GM21717 (cell line): ENCODE data around the gene AQP11.
"Not testable (repeated sequence)": the region's sequence is repeated elsewhere in the genome, so short reads cannot be mapped to it uniquely, and the experiment has no call there.

ENCODE experiments used
- ATAC-seq: cut with Tn5 transposase; IDR thresholded peaks from one replicate; pipeline ENCODE4 v1.9.1; 2021; ENCODE audit warnings: mild to moderate bottlenecking, moderate library complexity; ENCODE audit not compliant: unreplicated experiment

AQP11 gene

DNA sequence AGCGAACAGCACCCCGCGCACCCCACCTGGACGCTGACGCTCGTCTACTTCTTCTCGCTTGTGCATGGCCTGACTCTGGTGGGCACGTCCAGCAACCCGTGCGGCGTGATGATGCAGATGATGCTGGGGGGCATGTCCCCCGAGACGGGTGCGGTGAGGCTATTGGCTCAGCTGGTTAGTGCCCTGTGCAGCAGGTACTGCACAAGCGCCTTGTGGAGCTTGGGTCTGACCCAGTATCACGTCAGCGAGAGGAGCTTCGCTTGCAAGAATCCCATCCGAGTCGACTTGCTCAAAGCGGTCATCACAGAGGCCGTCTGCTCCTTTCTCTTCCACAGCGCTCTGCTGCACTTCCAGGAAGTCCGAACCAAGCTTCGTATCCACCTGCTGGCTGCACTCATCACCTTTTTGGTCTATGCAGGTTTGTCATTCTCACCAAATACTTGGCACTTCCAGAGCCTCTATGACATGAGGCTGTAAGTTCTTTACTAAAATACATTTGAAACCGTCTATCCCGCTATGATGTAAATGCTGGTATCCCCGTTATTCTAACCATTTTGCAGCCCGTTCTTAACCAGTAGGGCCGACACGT, 535 bp downstream of the AQP11 start:
- no peak for ATAC-seq

GRCh38 chr11:77592727-77593126, 3.0 kb downstream of the AQP11 start:
- ATAC-seq, result no peak

DNA sequence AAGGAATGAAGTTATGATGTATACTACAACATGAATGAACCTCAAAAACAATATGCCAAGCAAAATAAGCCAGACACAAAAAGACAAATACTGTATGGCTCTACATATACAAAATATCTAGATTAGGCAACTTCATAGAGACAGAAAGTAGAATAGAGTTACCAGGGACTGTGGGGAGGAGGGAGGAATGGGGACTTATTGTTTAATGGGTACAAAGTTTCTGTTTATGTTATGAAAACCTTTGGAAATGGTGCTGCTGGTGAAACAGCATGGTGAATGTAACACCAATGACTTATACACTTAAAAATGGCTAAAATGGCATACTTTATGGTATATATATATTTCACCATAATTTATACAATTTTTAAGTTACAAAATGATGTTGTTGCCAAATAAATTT, 4.1 kb downstream of the AQP11 start:
- no peak for ATAC-seq

- ATAC-seq, result no peak
Measured at GRCh38 chr11:77596626-77597025, 6.9 kb downstream of the AQP11 start.

- no peak for ATAC-seq
Measured at GRCh38 chr11:77598195-77598594, 8.4 kb downstream of the AQP11 start.

- no peak for ATAC-seq
Measured at GRCh38 chr11:77602381-77603088, 12.8 kb downstream of the AQP11 start.

- ATAC-seq, result no peak
Measured at GRCh38 chr11:77604281-77604680, 14.5 kb downstream of the AQP11 start.

- ATAC-seq, result no peak
Measured at GRCh38 chr11:77609234-77609633, 19.5 kb downstream of the AQP11 start.

DNA sequence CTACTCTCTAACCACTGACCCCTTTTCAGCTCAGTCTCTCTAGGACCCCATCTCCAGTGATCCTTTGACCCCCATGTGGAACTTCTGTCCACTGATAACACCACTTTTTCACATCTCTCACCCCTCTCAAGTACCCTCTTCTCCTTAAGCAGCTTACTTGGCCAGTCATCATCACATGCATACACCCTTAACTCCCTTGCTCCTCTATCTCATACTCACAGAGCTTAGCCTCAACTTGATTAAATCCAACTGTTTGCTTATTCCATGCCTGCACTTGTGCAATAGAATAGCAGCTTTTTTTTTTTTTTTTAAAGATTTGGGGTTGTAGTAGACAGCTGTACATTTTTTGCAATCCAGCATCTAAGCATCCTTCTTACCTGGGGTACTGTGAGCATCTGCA, 22.2 kb downstream of the AQP11 start:
- ATAC-seq, result no peak

DNA sequence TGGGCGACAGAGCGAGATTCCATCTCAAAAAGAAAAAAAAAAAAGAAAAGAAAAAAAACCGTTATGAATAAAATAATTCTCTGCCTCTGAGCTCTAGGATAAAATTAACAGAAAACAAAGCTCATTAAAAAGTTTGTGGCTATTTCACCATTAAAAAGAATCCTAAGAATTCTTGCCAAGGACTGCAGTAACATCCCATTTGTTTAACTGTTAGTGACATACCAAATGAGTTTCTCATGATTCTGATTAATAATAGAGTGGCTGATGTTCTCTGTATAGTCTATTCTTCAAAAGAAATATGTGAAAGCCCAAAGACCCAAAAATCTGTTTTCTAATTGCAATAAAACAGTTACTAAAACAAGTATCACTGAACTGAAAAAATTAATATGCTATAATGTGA, 28.1 kb downstream of the AQP11 start:
- ATAC-seq, result no peak

DNA sequence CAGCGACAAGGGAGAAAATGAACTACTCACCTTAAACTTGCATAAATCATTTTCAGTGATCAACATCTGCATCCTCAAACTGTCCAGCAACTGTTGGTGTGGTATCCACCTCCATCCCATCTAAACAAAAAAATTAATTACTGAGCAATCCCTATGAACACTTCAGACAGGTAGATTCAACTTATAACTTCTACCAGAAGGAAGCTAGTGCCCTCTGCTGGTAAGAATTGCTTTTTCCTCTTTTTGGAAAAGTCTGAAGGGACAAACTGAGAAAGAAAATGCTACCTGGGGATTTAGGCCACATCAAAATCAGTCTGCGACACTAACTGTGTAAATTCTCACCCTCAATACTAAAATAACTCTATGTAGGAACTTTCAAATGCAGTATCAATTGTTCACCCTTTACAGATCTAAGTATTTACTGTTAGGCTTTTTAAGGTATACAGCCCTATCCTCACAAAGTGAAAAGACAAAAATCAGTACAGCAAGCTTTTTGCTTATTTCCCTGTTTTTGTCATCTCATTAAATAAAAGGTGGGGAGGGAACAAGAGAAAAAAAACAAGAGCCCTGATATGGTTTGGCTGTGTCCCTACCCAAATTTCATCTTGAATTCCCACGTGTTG, 29.9 kb downstream of the AQP11 start:
- no peak for ATAC-seq

GRCh38 chr11:77630157-77630710, 40.5 kb downstream of the AQP11 start:
- no peak for ATAC-seq

- not testable (repeated sequence) for ATAC-seq
Measured at GRCh38 chr11:77633926-77634325, 44.2 kb downstream of the AQP11 start.

- no peak for ATAC-seq
Measured at GRCh38 chr11:77636731-77637344, 47.1 kb downstream of the AQP11 start.

GRCh38 chr11:77637345-77638165, 47.8 kb downstream of the AQP11 start, which contains the start of gene CLNS1A:
Gene CLNS1A, minus strand, starts transcription at chr11:77637794. Its CDS starts 80 bp downstream, at chr11:77637714.
- ATAC-seq, result peak; percentile 94

DNA sequence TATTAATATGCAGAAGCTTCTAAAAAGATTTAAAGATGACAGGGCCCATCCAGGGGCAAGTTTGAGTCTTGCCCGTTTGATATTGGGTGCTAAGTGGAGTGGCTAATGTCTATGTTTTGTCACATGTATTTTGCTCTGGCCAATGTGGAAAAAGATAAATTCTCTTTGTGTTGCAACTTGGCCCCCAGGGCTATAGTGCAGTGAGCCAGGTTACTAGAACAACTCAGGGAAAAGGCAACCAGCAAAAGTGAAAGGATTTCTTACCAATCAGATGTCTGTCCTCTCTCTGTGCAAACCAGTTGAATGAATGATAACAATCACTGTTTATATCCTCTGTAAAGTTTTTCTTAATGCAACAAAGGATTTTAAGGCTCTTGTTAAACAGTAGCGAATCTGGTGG, 52.5 kb downstream of the AQP11 start:
- ATAC-seq, result no peak

GRCh38 chr11:77644887-77645286, 55.1 kb downstream of the AQP11 start:
- ATAC-seq, result no peak

DNA sequence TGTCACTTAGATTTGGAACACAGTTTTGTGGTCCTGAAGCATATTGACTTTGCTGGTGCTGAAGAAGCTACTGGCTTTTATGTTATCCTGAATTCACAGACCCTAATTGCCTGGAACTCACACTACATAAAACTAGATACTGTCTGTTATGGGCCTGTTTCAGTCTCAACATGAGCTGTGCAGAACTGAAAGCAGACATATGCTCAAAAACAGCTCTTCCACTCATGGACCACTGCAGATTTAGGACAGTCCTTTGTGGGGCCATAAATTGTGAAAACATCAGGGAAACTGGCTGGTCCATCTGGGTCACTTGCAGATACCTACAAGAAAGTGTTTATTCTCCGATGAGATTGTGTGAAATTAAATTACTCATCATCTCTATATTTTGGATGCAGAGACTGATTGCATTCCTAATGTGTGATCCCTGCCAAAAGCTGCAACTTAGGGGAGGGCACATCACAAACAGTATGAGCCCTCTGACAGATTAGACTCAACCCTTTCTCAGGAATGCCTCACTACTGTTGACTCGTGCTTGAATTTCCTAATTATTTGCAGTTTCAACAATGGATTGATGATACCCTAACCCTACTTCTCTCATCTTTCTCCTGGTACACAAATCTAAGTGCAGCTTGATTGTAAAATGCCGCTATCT, 58.0 kb downstream of the AQP11 start:
- no peak for ATAC-seq

DNA sequence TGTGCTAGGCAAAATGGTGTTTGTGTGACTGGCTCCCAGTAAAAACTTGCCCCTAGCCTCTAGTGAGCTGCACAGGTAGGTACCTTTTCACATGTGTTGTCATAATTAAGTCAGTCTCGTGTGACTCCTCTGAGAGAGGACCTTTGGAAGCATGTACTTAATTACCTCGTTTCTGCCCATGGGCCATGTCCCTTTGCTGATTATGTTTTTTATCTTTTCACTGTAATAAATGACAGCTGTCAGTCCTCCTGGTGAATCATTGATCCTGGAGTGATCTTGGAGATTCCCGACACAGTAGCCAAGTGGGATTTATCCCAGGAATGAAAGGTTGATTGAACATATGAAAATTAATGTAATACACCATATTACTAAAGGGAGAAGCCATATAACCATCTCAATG, 60.4 kb downstream of the AQP11 start:
- ATAC-seq, result no peak

DNA sequence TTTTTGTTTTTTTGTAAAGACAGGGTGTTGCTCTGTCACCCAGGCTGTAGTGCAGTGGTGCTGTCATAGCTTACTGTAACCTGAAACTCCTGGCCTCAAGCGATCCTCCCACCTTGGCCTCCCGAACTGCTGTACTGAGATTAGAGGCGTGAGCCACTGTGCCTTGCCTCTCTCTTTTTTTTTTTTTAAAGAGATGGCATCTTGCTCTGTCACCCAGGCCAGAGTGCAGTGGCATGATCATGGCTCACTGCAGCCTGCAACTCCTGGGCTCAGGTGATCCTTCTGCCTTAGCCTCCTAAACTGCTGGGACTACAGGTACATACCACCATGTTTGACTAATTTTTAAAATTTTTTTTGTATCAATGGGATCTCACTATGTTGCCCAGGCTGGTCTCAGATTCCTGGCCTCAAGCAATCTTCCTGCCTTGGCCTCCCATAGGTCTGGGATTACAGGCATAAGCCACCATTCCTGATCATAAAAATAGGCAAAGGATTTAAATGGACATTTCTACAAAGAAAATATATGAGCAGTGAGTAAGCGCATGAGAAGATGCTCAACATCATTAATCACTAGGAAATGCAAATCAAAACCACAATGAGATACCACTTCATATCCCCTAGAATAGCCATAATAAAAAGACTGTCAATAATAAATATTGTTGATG, 65.1 kb downstream of the AQP11 start:
- no peak for ATAC-seq
